ENCODE data around the gene UBR7. TPM values are rescaled to one million over a fixed set of nuclear protein-coding genes. Genes with fewer than 3 reads are reported as not detected.
"Not testable (repeated sequence)": the region's sequence is repeated elsewhere in the genome, so short reads cannot be mapped to it uniquely, and the experiment has no call there.

Gene UBR7
- total RNA-seq, 4 donors from 2014 or later: 12.0 to 23.0 (median 18.0) TPM

- DNase-seq (ENCODE audit: low spot score) (no peak), ATAC-seq (ENCODE audit: low FRiP score) (no peak)
- TF ChIP-seq, protein P1, sequence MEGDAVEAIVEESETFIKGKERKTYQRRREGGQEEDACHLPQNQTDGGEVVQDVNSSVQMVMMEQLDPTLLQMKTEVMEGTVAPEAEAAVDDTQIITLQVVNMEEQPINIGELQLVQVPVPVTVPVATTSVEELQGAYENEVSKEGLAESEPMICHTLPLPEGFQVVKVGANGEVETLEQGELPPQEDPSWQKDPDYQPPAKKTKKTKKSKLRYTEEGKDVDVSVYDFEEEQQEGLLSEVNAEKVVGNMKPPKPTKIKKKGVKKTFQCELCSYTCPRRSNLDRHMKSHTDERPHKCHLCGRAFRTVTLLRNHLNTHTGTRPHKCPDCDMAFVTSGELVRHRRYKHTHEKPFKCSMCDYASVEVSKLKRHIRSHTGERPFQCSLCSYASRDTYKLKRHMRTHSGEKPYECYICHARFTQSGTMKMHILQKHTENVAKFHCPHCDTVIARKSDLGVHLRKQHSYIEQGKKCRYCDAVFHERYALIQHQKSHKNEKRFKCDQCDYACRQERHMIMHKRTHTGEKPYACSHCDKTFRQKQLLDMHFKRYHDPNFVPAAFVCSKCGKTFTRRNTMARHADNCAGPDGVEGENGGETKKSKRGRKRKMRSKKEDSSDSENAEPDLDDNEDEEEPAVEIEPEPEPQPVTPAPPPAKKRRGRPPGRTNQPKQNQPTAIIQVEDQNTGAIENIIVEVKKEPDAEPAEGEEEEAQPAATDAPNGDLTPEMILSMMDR (IDR thresholded peaks at IDR 0.05): no peak
Measured at GRCh38 chr14:93171376-93171775, 35.7 kb upstream of the UBR7 start.

DNA sequence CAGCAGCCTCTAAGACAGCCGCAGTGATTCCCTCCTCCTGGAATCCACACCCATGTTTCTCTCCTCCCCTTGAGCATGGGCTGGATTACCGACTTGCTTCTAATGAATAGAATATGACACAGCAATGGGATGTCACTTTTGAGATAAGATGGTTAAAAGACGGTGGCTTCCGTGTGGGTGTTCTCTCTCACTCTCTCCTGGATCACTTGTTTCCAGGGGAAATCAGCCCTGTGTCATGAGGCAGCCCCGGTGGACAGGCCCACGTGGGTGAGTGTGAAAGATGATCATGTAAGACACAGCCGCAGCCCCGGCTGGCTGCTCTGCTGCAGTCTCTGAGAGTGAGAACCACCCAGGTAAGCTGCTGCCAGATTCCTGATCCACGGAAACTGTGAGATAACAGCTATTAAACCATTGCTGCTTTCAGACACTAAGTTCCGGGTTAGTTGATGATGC is 33.1 kb upstream of the UBR7 start:
- ATAC-seq (ENCODE audit: low FRiP score) (peak; percentile 83), DNase-seq (ENCODE audit: low spot score) (no peak)
- TF ChIP-seq, protein P1 (IDR thresholded peaks at IDR 0.05): no peak

GRCh38 chr14:93174731-93175130 is 32.3 kb upstream of the UBR7 start:
- not testable (repeated sequence) for DNase-seq (ENCODE audit: low spot score); ATAC-seq (ENCODE audit: low FRiP score)

DNA sequence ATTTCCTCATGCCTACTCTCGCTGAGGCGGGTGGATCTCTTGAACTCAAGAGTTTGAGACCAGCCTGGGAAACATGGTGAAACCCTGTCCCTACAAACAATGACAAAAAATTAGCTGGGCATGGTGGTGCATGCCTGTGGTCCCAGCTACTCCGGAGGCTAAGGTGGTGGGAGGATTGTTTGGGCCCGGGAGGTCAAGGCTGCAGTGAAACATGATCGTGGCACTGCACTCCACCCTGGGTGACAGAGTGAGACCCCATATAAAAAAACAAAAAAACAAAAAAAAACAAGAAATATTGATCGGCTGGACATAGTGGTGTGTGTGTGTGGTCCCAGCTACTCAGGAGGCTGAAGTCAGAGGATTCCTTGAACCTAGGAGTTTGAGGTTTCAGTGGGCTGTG is 31.6 kb upstream of the UBR7 start:
- DNase-seq (ENCODE audit: low spot score): no peak
- TF ChIP-seq, protein P1 (IDR thresholded peaks at IDR 0.05): no peak

DNA sequence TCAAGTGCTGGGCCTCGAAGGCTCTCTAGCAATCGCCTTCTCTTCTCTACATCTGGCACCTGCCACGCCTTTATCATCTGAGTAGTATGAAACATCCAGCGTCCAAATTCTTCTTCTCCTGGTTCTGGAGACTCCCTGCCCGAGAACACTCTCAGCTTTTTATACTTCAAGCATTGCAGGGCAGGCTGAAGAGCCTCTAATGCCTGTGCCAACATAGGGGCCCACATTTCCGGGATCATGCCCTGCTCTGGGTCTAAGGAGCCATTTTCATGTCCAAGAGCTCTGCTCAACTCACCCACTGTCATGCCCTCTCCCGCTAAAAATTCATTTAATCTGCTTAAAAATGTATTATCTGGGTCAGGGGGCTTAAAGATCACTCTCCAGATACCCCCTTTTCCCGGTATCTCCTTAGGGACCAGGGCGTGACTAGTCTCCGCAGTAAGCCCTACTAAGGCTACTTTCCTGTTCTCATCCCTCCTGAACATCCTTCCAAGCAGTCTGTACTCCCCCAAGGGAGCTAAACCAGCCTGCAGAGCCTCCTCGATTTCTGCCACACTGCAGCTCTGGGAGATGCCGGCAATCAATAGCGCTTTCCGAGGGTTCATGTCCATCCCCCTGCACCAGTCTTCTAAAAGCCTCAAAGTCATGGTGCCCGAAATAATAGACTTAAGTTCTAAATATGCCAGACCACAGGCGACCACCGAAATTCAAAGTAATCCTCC is 23.3 kb upstream of the UBR7 start:
- DNase-seq (ENCODE audit: low spot score): no peak
- TF ChIP-seq, protein P1 (IDR thresholded peaks at IDR 0.05): no peak
- ATAC-seq (ENCODE audit: low FRiP score): no peak

More for the DNA sequence above, 31.6 kb upstream of the UBR7 start:
- ATAC-seq (ENCODE audit: low FRiP score): no peak

- DNase-seq (ENCODE audit: low spot score) (peak; percentile 53), ATAC-seq (ENCODE audit: low FRiP score) (peak; percentile 95)
- TF ChIP-seq, protein P1 (IDR thresholded peaks at IDR 0.05): peak in 1 of 3 donors; percentile 11
Measured at GRCh38 chr14:93184391-93185348, 22.4 kb upstream of the UBR7 start, which contains the start of the genes LYSET and MOAP1. Gene LYSET, plus strand, starts transcription at chr14:93185317. Its CDS starts 89 bp downstream, at chr14:93185406. Gene MOAP1, minus strand, starts transcription at chr14:93184897. Its CDS starts 655 bp downstream, at chr14:93184242.

DNA sequence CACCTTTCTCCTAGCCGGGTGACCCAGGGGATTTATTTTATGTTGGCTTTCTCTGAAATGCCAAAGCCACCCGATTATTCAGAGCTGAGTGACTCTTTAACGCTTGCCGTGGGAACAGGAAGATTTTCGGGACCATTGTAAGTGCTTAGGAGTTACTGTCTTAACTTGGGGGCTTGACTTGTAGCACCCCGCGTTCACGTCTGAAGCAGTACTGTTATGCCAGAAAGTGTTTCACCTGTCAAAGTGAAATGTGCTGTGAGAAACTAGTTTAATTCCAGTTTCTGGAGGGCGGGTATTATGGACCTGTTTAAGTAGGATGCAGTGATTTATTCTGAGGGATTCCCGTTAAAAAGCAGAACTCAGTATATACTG is 21.7 kb upstream of the UBR7 start:
- ATAC-seq (ENCODE audit: low FRiP score): no peak
- DNase-seq (ENCODE audit: low spot score): no peak
- TF ChIP-seq, protein P1 (IDR thresholded peaks at IDR 0.05): no peak

Data from omental fat pad (tissue), 4 donors.